ENCODE measurements around the gene CREB5.

Gene CREB5

GRCh38 chr7:28660132-28660531 is 247.8 kb downstream of the CREB5 start:
- no peak for TF ChIP-seq CTCF (IDR thresholded peaks at IDR 0.05)
- Histone ChIP-seq H3K4me3 (ENCODE audit: low read depth, low read length) (no peak overlapping the region), H2AFZ (no peak overlapping the region), H3K27ac (no peak overlapping the region), H3K4me2 (ENCODE audit: low read length) (no peak overlapping the region), H3K36me3 (ENCODE audit: control insufficient read depth, insufficient read depth, low read length) (no peaks in the 10 kb centered on the region), H3K9ac (no peak overlapping the region), H3K27me3 (ENCODE audit: control insufficient read depth, insufficient read depth, low read length) (no peaks in the 10 kb centered on the region), H3K79me2 (no peaks in the 10 kb centered on the region), H3K9me3 (ENCODE audit: control insufficient read depth, low read length) (no peaks in the 10 kb centered on the region), H3K4me1 (no peaks in the 10 kb centered on the region)

- no peak overlapping the region for H3K9ac ChIP-seq
- H3K9me3 ChIP-seq (ENCODE audit: control insufficient read depth, low read length): no peaks in the 10 kb centered on the region
- H3K27ac ChIP-seq: no peak overlapping the region
- no peak overlapping the region for H3K4me2 ChIP-seq (ENCODE audit: low read length)
- no peaks in the 10 kb centered on the region for H3K27me3 ChIP-seq (ENCODE audit: control insufficient read depth, insufficient read depth, low read length)
- H3K36me3 ChIP-seq (ENCODE audit: control insufficient read depth, insufficient read depth, low read length): no peaks in the 10 kb centered on the region
- H3K4me1 ChIP-seq: no peaks in the 10 kb centered on the region
- TF ChIP-seq CTCF (IDR thresholded peaks at IDR 0.05): no peak
- no peaks in the 10 kb centered on the region for H3K79me2 ChIP-seq
- H2AFZ ChIP-seq: no peak overlapping the region
- no peak overlapping the region for H3K4me3 ChIP-seq (ENCODE audit: low read depth, low read length)
Observed at GRCh38 chr7:28661826-28662595, 249.7 kb downstream of the CREB5 start.

DNA sequence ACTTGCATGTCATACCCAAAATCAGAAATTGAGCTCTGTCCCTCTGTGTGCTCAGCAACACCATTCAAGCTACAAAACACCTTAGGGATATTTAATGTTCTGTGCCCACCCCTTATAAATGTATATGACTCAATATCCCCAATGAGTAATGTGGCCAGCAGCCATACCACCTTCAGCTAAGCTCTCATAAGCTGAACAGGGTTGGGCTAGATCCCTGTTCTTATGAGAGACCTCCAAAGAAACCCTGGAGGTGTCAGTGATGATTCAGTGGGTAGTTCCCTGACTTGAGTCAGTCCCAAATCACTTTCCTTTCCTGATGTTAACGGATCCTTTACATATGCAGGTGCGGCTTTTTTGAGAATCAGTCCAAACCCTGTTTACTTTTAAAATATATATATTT is 253.8 kb downstream of the CREB5 start:
- no peaks in the 10 kb centered on the region for H3K79me2 ChIP-seq
- no peak for TF ChIP-seq CTCF (IDR thresholded peaks at IDR 0.05)
- H3K4me2 ChIP-seq (ENCODE audit: low read length): no peak overlapping the region
- H3K9me3 ChIP-seq (ENCODE audit: control insufficient read depth, low read length): no peaks in the 10 kb centered on the region
- no peak overlapping the region for H2AFZ ChIP-seq
- no peak overlapping the region for H3K4me3 ChIP-seq (ENCODE audit: low read depth, low read length)
- no peaks in the 10 kb centered on the region for H3K4me1 ChIP-seq
- no peaks in the 10 kb centered on the region for H3K27me3 ChIP-seq (ENCODE audit: control insufficient read depth, insufficient read depth, low read length)
- H3K27ac ChIP-seq: no peak overlapping the region
- H3K9ac ChIP-seq: no peak overlapping the region
- no peaks in the 10 kb centered on the region for H3K36me3 ChIP-seq (ENCODE audit: control insufficient read depth, insufficient read depth, low read length)

DNA sequence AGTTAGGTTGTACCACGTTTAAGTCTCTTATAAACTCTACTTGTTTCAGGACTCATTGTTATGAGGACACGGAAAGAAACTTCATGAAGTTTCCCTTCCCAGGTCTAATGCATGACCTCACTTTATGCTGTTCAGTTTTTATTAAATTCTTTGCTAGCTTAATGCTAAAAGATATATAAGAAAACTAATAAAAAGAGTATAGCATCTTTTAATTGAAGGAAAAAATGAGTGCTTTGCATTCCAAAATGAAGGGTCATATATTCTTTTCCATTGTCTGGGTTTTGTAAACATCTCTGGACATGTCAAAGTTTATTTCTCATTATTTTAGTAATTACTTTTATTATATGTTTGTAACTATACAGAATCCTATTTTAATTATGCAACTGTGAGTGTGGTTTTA is 255.8 kb downstream of the CREB5 start:
- Histone ChIP-seq H3K9ac (no peak overlapping the region), H3K79me2 (no peaks in the 10 kb centered on the region), H3K4me3 (ENCODE audit: low read depth, low read length) (no peak overlapping the region), H3K9me3 (ENCODE audit: control insufficient read depth, low read length) (no peaks in the 10 kb centered on the region), H2AFZ (no peak overlapping the region), H3K4me2 (ENCODE audit: low read length) (no peak overlapping the region), H3K27me3 (ENCODE audit: control insufficient read depth, insufficient read depth, low read length) (no peaks in the 10 kb centered on the region), H3K27ac (no peak overlapping the region), H3K4me1 (no peaks in the 10 kb centered on the region), H3K36me3 (ENCODE audit: control insufficient read depth, insufficient read depth, low read length) (no peaks in the 10 kb centered on the region)
- TF ChIP-seq CTCF (IDR thresholded peaks at IDR 0.05): no peak

GRCh38 chr7:28669330-28669729 is 257.0 kb downstream of the CREB5 start:
- no peak overlapping the region for H3K27ac ChIP-seq
- H3K9ac ChIP-seq: no peak overlapping the region
- no peak for TF ChIP-seq CTCF (IDR thresholded peaks at IDR 0.05)
- H3K36me3 ChIP-seq (ENCODE audit: control insufficient read depth, insufficient read depth, low read length): no peaks in the 10 kb centered on the region
- H3K4me1 ChIP-seq: no peaks in the 10 kb centered on the region
- H3K9me3 ChIP-seq (ENCODE audit: control insufficient read depth, low read length): no peaks in the 10 kb centered on the region
- H2AFZ ChIP-seq: no peak overlapping the region
- H3K27me3 ChIP-seq (ENCODE audit: control insufficient read depth, insufficient read depth, low read length): no peaks in the 10 kb centered on the region
- H3K4me3 ChIP-seq (ENCODE audit: low read depth, low read length): no peak overlapping the region
- no peaks in the 10 kb centered on the region for H3K79me2 ChIP-seq
- H3K4me2 ChIP-seq (ENCODE audit: low read length): no peak overlapping the region
